K562 (cell line): ENCODE data around the gene MCM7. TPM values are rescaled to one million over a fixed set of nuclear protein-coding genes. Genes with fewer than 3 reads are reported as not detected.

Source experiments
- ATAC-seq: fragments of 200-7000 bp; cut with Tn5 transposase; 3 replicates; pipeline ENCODE4 v1.9.1; 2020; ENCODE audit warnings: moderate library complexity
- BruUV-seq: library from RNA; stranded (reverse); fragments of 400-500 nt; replicated peaks from 2 replicates; lab custom pipeline; 2021; lab: Mats Ljungman, UMichigan
- CTCF ChIA-PET: fragments of 300-600 bp; formaldehyde crosslinking; extraction: SDS; loops from one replicate; lab custom pipeline; 2021; ENCODE audit warnings: low intra/inter-chr PET ratio; lab: Yijun Ruan, JAX
- POLR2A ChIA-PET: fragments of 300-600, 350-650 bp; sonication (Branson Sonifier 250); formaldehyde crosslinking; extraction: SDS; loops from one replicate; lab custom pipeline; 2021; ENCODE audit warnings: antibody characterized with exemption, inconsistent platforms; lab: Yijun Ruan, JAX
- DNase-seq, 4 experiments: peaks; one replicate each; pipeline versions ENCODE4 v3.0.0 to v3.0.0-alpha.2; 2011 to 2018; ENCODE audit warnings: low spot score in 3 of 4, mixed read lengths in 3 of 4; ENCODE audit errors: extremely low read depth in 1 of 4
- FAIRE-seq: peaks from 2 replicates; lab custom pipeline; 2011; peaks lifted over from hg19 to GRCh38; lab: Jason Lieb, UNC
- H2AFZ ChIP-seq: 2 replicates; pipeline ENCODE4 v1.6.0; 2011; ENCODE audit warnings: low read depth, low read length, control low read depth, inconsistent platforms
- H3K27ac ChIP-seq: fragments of 200-600 bp; 3 replicates; pipeline ENCODE4 v1.8.0; 2011; ENCODE audit warnings: low read depth, mild to moderate bottlenecking, control low read depth, inconsistent platforms, low read length, moderate library complexity, mixed read lengths; ENCODE audit errors: extremely low read depth
- H3K27me3 ChIP-seq, 2 experiments: fragments of 300-600 bp in 1 of 2; 2 replicates in 1 of 2; 3 replicates in 1 of 2; pipeline versions ENCODE4 v1.6.0 to v1.8.0; 2011; ENCODE audit warnings: inconsistent platforms in 2 of 2, low read length in 2 of 2, mild to moderate bottlenecking in 1 of 2, mixed read lengths in 1 of 2, moderate library complexity in 1 of 2; ENCODE audit not compliant: control insufficient read depth in 2 of 2, insufficient read depth in 2 of 2
- H3K36me3 ChIP-seq: fragments of 300-600 bp; 3 replicates; pipeline ENCODE4 v1.8.0; 2011; ENCODE audit warnings: mild to moderate bottlenecking, low read length, inconsistent platforms; ENCODE audit not compliant: control insufficient read depth, insufficient read depth
- H3K4me1 ChIP-seq, 2 experiments: fragments of 200-600 bp in 1 of 2; replicated peaks in 1 of 2; 2 replicates in 1 of 2; 3 replicates in 1 of 2; pipeline versions ENCODE4 v1.5.1 to v1.8.0; 2011; ENCODE audit warnings: inconsistent platforms in 2 of 2, low read length in 2 of 2, mild to moderate bottlenecking in 1 of 2, mixed read lengths in 1 of 2, moderate library complexity in 1 of 2; ENCODE audit not compliant: control insufficient read depth in 2 of 2, insufficient read depth in 2 of 2
- H3K4me2 ChIP-seq: 2 replicates; pipeline ENCODE4 v1.6.1; 2011; ENCODE audit warnings: low read length, control low read depth, inconsistent platforms, mixed read lengths; ENCODE audit not compliant: insufficient read depth
- H3K4me3 ChIP-seq: fragments of 200-600 bp; sonication (generic), shearing (Covaris generic); 2 replicates; pipeline ENCODE4 v1.5.1; 2016; ENCODE audit warnings: control low read depth, inconsistent platforms
- H3K79me2 ChIP-seq: fragments of 200-600 bp; 3 replicates; pipeline ENCODE4 v1.8.0; 2011; ENCODE audit warnings: low read length, inconsistent platforms; ENCODE audit not compliant: control insufficient read depth, insufficient read depth
- H3K9ac ChIP-seq, 2 experiments: 2 replicates each; pipeline versions ENCODE4 v1.6.0 to v1.6.1; 2011; ENCODE audit warnings: low read depth in 2 of 2, low read length in 2 of 2, control low read depth in 1 of 2, inconsistent platforms in 1 of 2, mild to moderate bottlenecking in 1 of 2, mixed read lengths in 1 of 2; ENCODE audit not compliant: insufficient read depth in 1 of 2
- H3K9me1 ChIP-seq: one replicate; pipeline ENCODE4 v1.6.0; 2011; ENCODE audit warnings: inconsistent platforms, mild to moderate bottlenecking, low read length, moderate library complexity; ENCODE audit not compliant: control insufficient read depth, insufficient read depth
- H3K9me3 ChIP-seq: replicated peaks from 2 replicates; pipeline ENCODE4 v1.5.1; 2011; ENCODE audit warnings: low read depth, low read length, inconsistent platforms; ENCODE audit not compliant: control insufficient read depth, insufficient read depth
- H4K20me1 ChIP-seq: replicated peaks from 2 replicates; pipeline ENCODE4 v1.6.1; 2011; ENCODE audit warnings: low read length, inconsistent platforms, mixed read lengths; ENCODE audit not compliant: control insufficient read depth, insufficient read depth
- AFF4 ChIP-seq: sonication (generic); formaldehyde crosslinking; IDR thresholded peaks from 2 replicates; pipeline ENCODE4 v1.8.0; 2023; ENCODE audit warnings: mild to moderate bottlenecking, missing genetic modification reagents
- BRD9 ChIP-seq: fragments of 450-650 bp; IDR thresholded peaks from 2 replicates; pipeline ENCODE4 v1.6.1; 2018; ENCODE audit warnings: low read depth; ENCODE audit not compliant: partially characterized antibody
- HDAC6 ChIP-seq: IDR thresholded peaks from 2 replicates; pipeline ENCODE4 v1.6.1; 2012; ENCODE audit warnings: low read depth, mild to moderate bottlenecking, control low read depth, inconsistent platforms, low read length, moderate library complexity
- NCOA2 ChIP-seq, 2 experiments: fragments of 450-650 bp; IDR thresholded peaks; 2 replicates each; pipeline ENCODE4 v1.6.1; 2018; ENCODE audit warnings: mild to moderate bottlenecking in 2 of 2, moderate library complexity in 1 of 2; ENCODE audit not compliant: partially characterized antibody in 2 of 2
- SREBF1 ChIP-seq: fragments of 150-350 bp; IDR thresholded peaks from 2 replicates; pipeline ENCODE4 v1.6.1; 2014; ENCODE audit warnings: antibody characterized with exemption, low read depth, low read length, borderline replicate concordance
- TAF7 ChIP-seq: fragments of 450-650 bp; IDR thresholded peaks from 2 replicates; pipeline ENCODE4 v1.6.1; 2016; ENCODE audit warnings: missing genetic modification characterization, missing compliant biosample characterization
- ZNF143 ChIP-seq: sonication (generic); formaldehyde crosslinking; IDR thresholded peaks from 2 replicates; pipeline ENCODE4 v1.9.0; 2022; ENCODE audit warnings: mild to moderate bottlenecking, missing genetic modification reagents
- ZNF274 ChIP-seq: IDR thresholded peaks from 2 replicates; pipeline ENCODE4 v1.6.1; 2011; ENCODE audit warnings: low read depth, mild to moderate bottlenecking, low read length, moderate library complexity, borderline replicate concordance
- ZNF518B ChIP-seq: fragments of 250-450 bp; sonication (Bioruptor Pico); IDR thresholded peaks from 2 replicates; pipeline ENCODE4 v1.5.0; 2021; ENCODE audit warnings: mild to moderate bottlenecking, moderate library complexity
- ZNF639 ChIP-seq, 2 experiments: fragments of 200-800 bp in 1 of 2; sonication (Bioruptor generic) in 1 of 2; sonication (generic) in 1 of 2; formaldehyde crosslinking in 1 of 2; IDR thresholded peaks in 1 of 2; conservative IDR thresholded peaks in 1 of 2; 2 replicates each; pipeline versions ENCODE4 v1.5.0 to v1.6.1; 2016 to 2020; ENCODE audit warnings: missing compliant biosample characterization in 1 of 2, missing genetic modification characterization in 1 of 2, missing genetic modification reagents in 1 of 2
- WGBS: fragments of 100-300 bp; shearing (Covaris generic); methylation state at CpG from one replicate; pipeline ENCODE4 v1.1.6; 2016; ENCODE audit warnings: low coverage, mixed read lengths; ENCODE audit not compliant: insufficient coverage; ENCODE audit errors: missing lambda C conversion rate; 5-methylcytosine and 5-hydroxymethylcytosine counted together
- in situ Hi-C: fragments of 300-500 bp; cut with MboI; formaldehyde crosslinking; loops from 4 replicates; pipeline ENCODE4 v1.15.0; 2018; ENCODE audit warnings: inconsistent platforms, mixed read lengths
- intact Hi-C: fragments of 100-400 bp; cut with micrococcal nuclease; formaldehyde crosslinking; loops from 2 replicates; pipeline ENCODE4 v1.14.2; 2022
- polyA plus RNA-seq, 8 experiments: library from polyadenylated mRNA; depleted of rRNA in 4 of 8; stranded (reverse) in 5 of 8; unstranded in 3 of 8; fragments of >200 nt; fragmentation: Nextera tagmentation in 2 of 8; fragmentation: Illumina TruSeq in 1 of 8; extraction: Ambion mirVana in 2 of 8; extraction: Trizol in 1 of 8; gene quantifications; 2 replicates each; pipeline versions ENCODE4 v1.2.1 to v1.2.3, GENCODE V29; 2011 to 2014; ENCODE audit warnings: inconsistent platforms in 1 of 8, missing spikeins in 1 of 8
- total RNA-seq, 7 experiments: library from RNA; depleted of rRNA in 6 of 7; stranded (reverse); fragments of >200 nt in 6 of 7; fragmentation: Illumina TruSeq in 2 of 7; extraction: Trizol in 2 of 7; gene quantifications; 2 replicates each; pipeline versions ENCODE4 v1.2.1 to v1.2.3, GENCODE V29; 2011 to 2021; ENCODE audit warnings: low replicate concordance in 1 of 7

Gene MCM7
- total and polyA plus RNA-seq, 9 of the 15 experiments (the other 6 are each of a cell fraction or from before 2014, with no cell fraction given) = 329 to 856 (median 437) TPM

GRCh38 chr7:100127866-100128636, 26.9 kb upstream of the MCM7 start:
- ChIA-PET POLR2A (interaction anchor here (0.6 to 1.9 kb wide), 8 partner anchors 10 to 584 kb away, joined by 3 to 7 read pairs (median 3); partner anchors contain the start of gene LAMTOR4), CTCF (interaction anchor here (0.5 to 0.9 kb wide), 3 partner anchors 199 to 216 kb away, joined by 3 read pairs; no protein-coding TSS in a partner anchor)
- H3K9me1 ChIP-seq = no peaks in the 10 kb centered on the region
- H3K79me2 ChIP-seq = peaks cover 22% of the 10 kb centered on the region
- H3K9ac ChIP-seq = peak overlapping the region; percentile 92 to 100; a peak in 3 of 4 replicates
- no peak for ATAC-seq
- H4K20me1 ChIP-seq = no peaks in the 10 kb centered on the region
- H3K4me3 ChIP-seq = peak overlapping the region; percentile 74
- peaks cover 28 to 51% of the 10 kb centered on the region in 2 experiments for H3K4me1 ChIP-seq
- no peak for FAIRE-seq
- peak overlapping the region; percentile 97 for H2AFZ ChIP-seq
- WGBS = 46% methylated on average over 32 of the region's 37 CpGs
- DNase-seq = peak in 1 of 4 experiments; percentile 15
- peak overlapping the region; percentile 94 for H3K4me2 ChIP-seq
- no peaks in the 10 kb centered on the region; a peak in 1 of 5 replicates for H3K27me3 ChIP-seq
- in situ Hi-C loops = loop anchor here (5.0 kb wide), 2 partner anchors 136 to 211 kb away; partner anchors contain the start of gene TRIM4
- no TSS peak for BruUV-seq
- peak overlapping the region; percentile 97; the same call in 2 of the 3 replicates for H3K27ac ChIP-seq
- H3K9me3 ChIP-seq = no peaks in the 10 kb centered on the region
- intact Hi-C loops = loop anchor here (1.0 to 5.0 kb wide), 4 partner anchors 27 to 151 kb away; partner anchors contain the start of genes AP4M1, AZGP1, MCM7 and ZSCAN21
- no peaks in the 10 kb centered on the region for H3K36me3 ChIP-seq
- TF ChIP-seq ZNF143 (CRISPR knock-in tag) (0 out of 2 replicates have a peak, but pooled peaks have one; percentile 25), ZNF518B (no peak), AFF4 (peak; percentile 23; the same call in 1 of the 2 replicates), NCOA2 (IDR thresholded peaks at IDR 0.05; ENCODE audit: partially characterized antibody in 2 of 2) (no peak), TAF7 (tag) (no peak), SREBF1 (no peak), HDAC6 (no peak), BRD9 (no peak), ZNF274 (no peak), ZNF639 (CRISPR knock-in tag; conservative IDR thresholded peaks at IDR 0.05 in 1 of 2, IDR thresholded peaks at IDR 0.05 in 1 of 2) (no peak)
